Liver (tissue), 9 donors: Measurements from ENCODE around the gene BET1. TPM values are rescaled to one million over a fixed set of nuclear protein-coding genes. Genes with fewer than 3 reads are reported as not detected.

Source experiments
- DNase-seq: peaks from one replicate; pipeline ENCODE4 v3.0.0-alpha.2; 2017; ENCODE audit warnings: low spot score
- H3K27ac ChIP-seq, 2 donors: one replicate each; pipeline ENCODE4 v1.7.0; 2013; ENCODE audit warnings: inconsistent platforms in 2 of 2, low read length in 2 of 2, control low read depth in 1 of 2, low read depth in 1 of 2, mild to moderate bottlenecking in 1 of 2
- H3K27me3 ChIP-seq, 4 donors: one replicate each; pipeline versions ENCODE4 v1.6.1 to v1.7.0; 2013; ENCODE audit warnings: low read length in 3 of 4, inconsistent platforms in 1 of 4, mild to moderate bottlenecking in 1 of 4, moderate library complexity in 1 of 4; ENCODE audit not compliant: control insufficient read depth in 4 of 4, insufficient read depth in 4 of 4
- H3K36me3 ChIP-seq, 4 donors: one replicate each; pipeline versions ENCODE4 v1.6.1 to v1.7.0; 2013; ENCODE audit warnings: low read length in 3 of 4, mild to moderate bottlenecking in 3 of 4, low read depth in 1 of 4, moderate library complexity in 1 of 4; ENCODE audit not compliant: control insufficient read depth in 4 of 4, insufficient read depth in 3 of 4
- H3K4me1 ChIP-seq, 4 donors: one replicate each; pipeline versions ENCODE4 v1.6.1 to v1.7.0; 2013; ENCODE audit warnings: low read length in 3 of 4, mild to moderate bottlenecking in 3 of 4, moderate library complexity in 1 of 4; ENCODE audit not compliant: control insufficient read depth in 4 of 4, insufficient read depth in 4 of 4
- H3K4me3 ChIP-seq, 3 donors: one replicate each; pipeline versions ENCODE4 v1.6.1 to v1.7.0; 2013; ENCODE audit warnings: low read length in 3 of 3, control low read depth in 1 of 3, low read depth in 1 of 3, mild to moderate bottlenecking in 1 of 3
- H3K9ac ChIP-seq, 2 donors: one replicate each; pipeline ENCODE4 v1.7.0; 2013; ENCODE audit warnings: low read length in 2 of 2, mild to moderate bottlenecking in 2 of 2, moderate library complexity in 2 of 2, control low read depth in 1 of 2, low read depth in 1 of 2
- H3K9me3 ChIP-seq, 4 donors: one replicate each; pipeline versions ENCODE4 v1.6.1 to v1.7.0; 2013; ENCODE audit warnings: low read length in 3 of 4; ENCODE audit not compliant: control insufficient read depth in 4 of 4
- EGR1 ChIP-seq, 2 donors: IDR thresholded peaks; 2 replicates each; pipeline ENCODE4 v1.6.1; 2016 to 2018; ENCODE audit warnings: antibody characterized with exemption in 2 of 2, low read depth in 2 of 2
- FOXA1 ChIP-seq: IDR thresholded peaks from 2 replicates; pipeline ENCODE4 v1.6.1; 2016; ENCODE audit warnings: antibody characterized with exemption
- FOXA2 ChIP-seq: IDR thresholded peaks from 2 replicates; pipeline ENCODE4 v1.6.1; 2016; ENCODE audit warnings: antibody characterized with exemption
- GABPA ChIP-seq, 2 donors: IDR thresholded peaks in 1 of 2; conservative IDR thresholded peaks in 1 of 2; 2 replicates each; pipeline ENCODE4 v1.6.1; 2016; ENCODE audit warnings: antibody characterized with exemption in 2 of 2, mild to moderate bottlenecking in 1 of 2, moderate library complexity in 1 of 2
- HNF4A ChIP-seq, 2 donors: conservative IDR thresholded peaks; 2 replicates each; pipeline ENCODE4 v1.6.1; 2016; ENCODE audit warnings: antibody characterized with exemption in 2 of 2, mild to moderate bottlenecking in 2 of 2
- HNF4G ChIP-seq: IDR thresholded peaks from 2 replicates; pipeline ENCODE4 v1.6.1; 2016; ENCODE audit warnings: antibody characterized with exemption
- JUND ChIP-seq, 2 donors: IDR thresholded peaks; 2 replicates each; pipeline ENCODE4 v1.6.1; 2016; ENCODE audit warnings: antibody characterized with exemption in 2 of 2
- NR2F2 ChIP-seq: IDR thresholded peaks from 2 replicates; pipeline ENCODE4 v1.6.1; 2016; ENCODE audit warnings: antibody characterized with exemption
- RAD21 ChIP-seq, 2 donors: IDR thresholded peaks; 2 replicates each; pipeline ENCODE4 v1.6.1; 2016; ENCODE audit warnings: antibody characterized with exemption in 2 of 2, mild to moderate bottlenecking in 2 of 2
- RXRA ChIP-seq, 2 donors: IDR thresholded peaks; 2 replicates each; pipeline ENCODE4 v1.6.1; 2017 to 2018; ENCODE audit warnings: antibody characterized with exemption in 2 of 2, mild to moderate bottlenecking in 1 of 2
- SP1 ChIP-seq: IDR thresholded peaks from 2 replicates; pipeline ENCODE4 v1.6.1; 2018; ENCODE audit warnings: antibody characterized with exemption, mild to moderate bottlenecking
- TAF1 ChIP-seq: conservative IDR thresholded peaks from 2 replicates; pipeline ENCODE4 v1.6.1; 2016; ENCODE audit warnings: antibody characterized with exemption, mild to moderate bottlenecking
- YY1 ChIP-seq: IDR thresholded peaks from 2 replicates; pipeline ENCODE4 v1.6.1; 2016; ENCODE audit warnings: antibody characterized with exemption, mild to moderate bottlenecking
- WGBS: extraction: QIAGEN DNeasy Blood & Tissue Kit; methylation state at CpG from one replicate; pipeline ENCODE4 v1.1.7; 2013; 5-methylcytosine and 5-hydroxymethylcytosine counted together
- polyA plus RNA-seq, 2 donors: library from polyadenylated mRNA; stranded (reverse) in 1 of 2; unstranded in 1 of 2; fragments of 200-250 nt in 1 of 2; fragments of >200 nt in 1 of 2; fragmentation: Nextera tagmentation in 1 of 2; extraction: Ambion mirVana in 1 of 2; gene quantifications; one replicate each; pipeline versions ENCODE4 v1.2.1 to v1.2.3, GENCODE V29; 2013 to 2015
- total RNA-seq, 2 donors: library from RNA; depleted of rRNA; stranded (reverse); fragments of >200 nt; gene quantifications; one replicate each; pipeline ENCODE4 v1.2.3, GENCODE V29; 2014
- TF ChIP-seq, protein P1 (sequence below): IDR thresholded peaks from 2 replicates; pipeline ENCODE4 v1.6.1; 2016; ENCODE audit warnings: antibody characterized with exemption
- TF ChIP-seq, protein P2 (sequence below): IDR thresholded peaks from 2 replicates; pipeline ENCODE4 v1.6.1; 2016; ENCODE audit warnings: antibody characterized with exemption, mild to moderate bottlenecking
- TF ChIP-seq, protein P3 (sequence below): fragments of 150-350 bp; IDR thresholded peaks from 2 replicates; pipeline ENCODE4 v1.5.1; 2017; ENCODE audit warnings: improper control_type of control experiment, low read depth, low read length; ENCODE audit not compliant: missing input control
- TF ChIP-seq, protein P4 (sequence below): IDR thresholded peaks from 2 replicates; pipeline ENCODE4 v1.6.1; 2016; ENCODE audit warnings: antibody characterized with exemption
- TF ChIP-seq, protein P5 (sequence below): IDR thresholded peaks from 2 replicates; pipeline ENCODE4 v1.6.1; 2016; ENCODE audit warnings: antibody characterized with exemption
- donor health status: healthy.
- donor health status: healthy.
- donor health status: healthy.
- donor health status: healthy.
- donor health status: healthy.

BET1 gene
- total and polyA plus RNA-seq, 4 donors = 12.7 to 23.9 (median 16.2) TPM

DNA sequence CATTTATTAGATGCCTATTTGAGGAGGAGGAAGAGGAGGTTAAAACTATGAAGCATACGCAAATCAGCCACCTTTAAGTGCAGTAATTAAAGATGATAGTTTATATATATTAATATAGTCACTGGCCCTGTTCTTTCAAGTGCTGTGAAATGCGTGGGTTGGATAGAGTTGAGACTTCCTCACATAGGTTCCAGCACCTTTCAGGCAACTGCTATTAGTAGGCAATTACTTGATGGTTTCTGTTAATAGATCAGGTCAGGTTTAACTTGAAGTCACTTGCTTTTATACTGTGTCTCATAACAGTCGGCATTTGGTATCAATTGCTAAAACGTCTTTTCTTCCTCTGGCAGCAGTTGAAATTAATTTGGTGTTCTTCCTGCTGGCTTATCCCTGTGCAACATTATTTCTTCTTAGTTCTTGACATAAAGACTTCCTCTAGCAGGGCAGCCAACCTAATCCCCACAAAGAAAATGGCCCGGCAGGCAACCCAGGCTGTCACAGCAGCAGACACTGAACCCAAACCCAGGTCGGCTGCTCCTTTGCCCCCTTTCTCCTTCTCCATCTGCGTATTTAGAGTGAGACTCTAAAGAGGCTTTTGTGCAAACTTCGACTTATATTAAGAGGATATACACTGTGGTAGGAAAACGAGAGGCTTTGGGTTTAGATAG lies 35.3 kb upstream of the BET1 start:
- Histone ChIP-seq H3K4me1 (no peaks in the 10 kb centered on the region), H3K27ac (no peak overlapping the region), H3K27me3 (peaks cover 0 to 2% (median under 1%) of the 10 kb centered on the region in 4 donors), H3K36me3 (no peaks in the 10 kb centered on the region), H3K4me3 (no peak overlapping the region), H3K9me3 (no peaks in the 10 kb centered on the region), H3K9ac (no peak overlapping the region)
- no peak for DNase-seq
- TF ChIP-seq HNF4G (no peak), EGR1 (IDR thresholded peaks at IDR 0.05; ENCODE audit: low read depth in 2 of 2) (no peak), TAF1 (no peak), RAD21 (IDR thresholded peaks at IDR 0.05) (no peak), FOXA1 (no peak), YY1 (no peak), NR2F2 (no peak), SP1 (no peak), JUND (IDR thresholded peaks at IDR 0.05) (no peak), GABPA (IDR thresholded peaks at IDR 0.05 in 1 of 2, conservative IDR thresholded peaks at IDR 0.05 in 1 of 2) (no peak), HNF4A (conservative IDR thresholded peaks at IDR 0.05) (no peak), FOXA2 (no peak)
- TF ChIP-seq, protein P1, sequence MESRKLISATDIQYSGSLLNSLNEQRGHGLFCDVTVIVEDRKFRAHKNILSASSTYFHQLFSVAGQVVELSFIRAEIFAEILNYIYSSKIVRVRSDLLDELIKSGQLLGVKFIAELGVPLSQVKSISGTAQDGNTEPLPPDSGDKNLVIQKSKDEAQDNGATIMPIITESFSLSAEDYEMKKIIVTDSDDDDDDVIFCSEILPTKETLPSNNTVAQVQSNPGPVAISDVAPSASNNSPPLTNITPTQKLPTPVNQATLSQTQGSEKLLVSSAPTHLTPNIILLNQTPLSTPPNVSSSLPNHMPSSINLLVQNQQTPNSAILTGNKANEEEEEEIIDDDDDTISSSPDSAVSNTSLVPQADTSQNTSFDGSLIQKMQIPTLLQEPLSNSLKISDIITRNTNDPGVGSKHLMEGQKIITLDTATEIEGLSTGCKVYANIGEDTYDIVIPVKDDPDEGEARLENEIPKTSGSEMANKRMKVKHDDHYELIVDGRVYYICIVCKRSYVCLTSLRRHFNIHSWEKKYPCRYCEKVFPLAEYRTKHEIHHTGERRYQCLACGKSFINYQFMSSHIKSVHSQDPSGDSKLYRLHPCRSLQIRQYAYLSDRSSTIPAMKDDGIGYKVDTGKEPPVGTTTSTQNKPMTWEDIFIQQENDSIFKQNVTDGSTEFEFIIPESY = no peak
- TF ChIP-seq, protein P2, sequence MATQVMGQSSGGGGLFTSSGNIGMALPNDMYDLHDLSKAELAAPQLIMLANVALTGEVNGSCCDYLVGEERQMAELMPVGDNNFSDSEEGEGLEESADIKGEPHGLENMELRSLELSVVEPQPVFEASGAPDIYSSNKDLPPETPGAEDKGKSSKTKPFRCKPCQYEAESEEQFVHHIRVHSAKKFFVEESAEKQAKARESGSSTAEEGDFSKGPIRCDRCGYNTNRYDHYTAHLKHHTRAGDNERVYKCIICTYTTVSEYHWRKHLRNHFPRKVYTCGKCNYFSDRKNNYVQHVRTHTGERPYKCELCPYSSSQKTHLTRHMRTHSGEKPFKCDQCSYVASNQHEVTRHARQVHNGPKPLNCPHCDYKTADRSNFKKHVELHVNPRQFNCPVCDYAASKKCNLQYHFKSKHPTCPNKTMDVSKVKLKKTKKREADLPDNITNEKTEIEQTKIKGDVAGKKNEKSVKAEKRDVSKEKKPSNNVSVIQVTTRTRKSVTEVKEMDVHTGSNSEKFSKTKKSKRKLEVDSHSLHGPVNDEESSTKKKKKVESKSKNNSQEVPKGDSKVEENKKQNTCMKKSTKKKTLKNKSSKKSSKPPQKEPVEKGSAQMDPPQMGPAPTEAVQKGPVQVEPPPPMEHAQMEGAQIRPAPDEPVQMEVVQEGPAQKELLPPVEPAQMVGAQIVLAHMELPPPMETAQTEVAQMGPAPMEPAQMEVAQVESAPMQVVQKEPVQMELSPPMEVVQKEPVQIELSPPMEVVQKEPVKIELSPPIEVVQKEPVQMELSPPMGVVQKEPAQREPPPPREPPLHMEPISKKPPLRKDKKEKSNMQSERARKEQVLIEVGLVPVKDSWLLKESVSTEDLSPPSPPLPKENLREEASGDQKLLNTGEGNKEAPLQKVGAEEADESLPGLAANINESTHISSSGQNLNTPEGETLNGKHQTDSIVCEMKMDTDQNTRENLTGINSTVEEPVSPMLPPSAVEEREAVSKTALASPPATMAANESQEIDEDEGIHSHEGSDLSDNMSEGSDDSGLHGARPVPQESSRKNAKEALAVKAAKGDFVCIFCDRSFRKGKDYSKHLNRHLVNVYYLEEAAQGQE = no peak
- TF ChIP-seq, protein P3, sequence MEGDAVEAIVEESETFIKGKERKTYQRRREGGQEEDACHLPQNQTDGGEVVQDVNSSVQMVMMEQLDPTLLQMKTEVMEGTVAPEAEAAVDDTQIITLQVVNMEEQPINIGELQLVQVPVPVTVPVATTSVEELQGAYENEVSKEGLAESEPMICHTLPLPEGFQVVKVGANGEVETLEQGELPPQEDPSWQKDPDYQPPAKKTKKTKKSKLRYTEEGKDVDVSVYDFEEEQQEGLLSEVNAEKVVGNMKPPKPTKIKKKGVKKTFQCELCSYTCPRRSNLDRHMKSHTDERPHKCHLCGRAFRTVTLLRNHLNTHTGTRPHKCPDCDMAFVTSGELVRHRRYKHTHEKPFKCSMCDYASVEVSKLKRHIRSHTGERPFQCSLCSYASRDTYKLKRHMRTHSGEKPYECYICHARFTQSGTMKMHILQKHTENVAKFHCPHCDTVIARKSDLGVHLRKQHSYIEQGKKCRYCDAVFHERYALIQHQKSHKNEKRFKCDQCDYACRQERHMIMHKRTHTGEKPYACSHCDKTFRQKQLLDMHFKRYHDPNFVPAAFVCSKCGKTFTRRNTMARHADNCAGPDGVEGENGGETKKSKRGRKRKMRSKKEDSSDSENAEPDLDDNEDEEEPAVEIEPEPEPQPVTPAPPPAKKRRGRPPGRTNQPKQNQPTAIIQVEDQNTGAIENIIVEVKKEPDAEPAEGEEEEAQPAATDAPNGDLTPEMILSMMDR = no peak
- TF ChIP-seq, protein P4, sequence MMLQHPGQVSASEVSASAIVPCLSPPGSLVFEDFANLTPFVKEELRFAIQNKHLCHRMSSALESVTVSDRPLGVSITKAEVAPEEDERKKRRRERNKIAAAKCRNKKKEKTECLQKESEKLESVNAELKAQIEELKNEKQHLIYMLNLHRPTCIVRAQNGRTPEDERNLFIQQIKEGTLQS = no peak
- 57% methylated on average over 9 of the region's 9 CpGs for whole genome bisulfite sequencing

DNA sequence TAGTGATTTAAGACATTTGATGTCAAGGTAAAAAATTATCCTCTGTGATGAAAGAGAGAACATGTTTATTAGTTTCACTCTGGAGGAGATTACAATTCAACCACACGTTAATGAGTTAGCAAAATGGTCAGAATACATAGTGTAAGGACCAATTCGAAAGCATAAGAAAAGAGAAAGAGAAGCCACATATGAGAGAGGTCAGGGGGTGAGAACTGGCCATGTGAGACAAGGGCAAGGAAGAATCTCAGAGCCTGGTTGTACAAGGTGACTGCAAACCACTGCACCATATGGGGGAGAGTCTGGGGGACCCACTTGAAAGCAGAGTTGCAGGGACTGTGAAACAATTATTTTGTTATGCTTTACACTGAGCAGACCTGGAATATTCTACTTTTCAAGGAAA lies 27.7 kb upstream of the BET1 start:
- no peaks in the 10 kb centered on the region for H3K4me1 ChIP-seq
- H3K27me3 ChIP-seq = no peaks in the 10 kb centered on the region
- DNase-seq = no peak
- no peak overlapping the region for H3K27ac ChIP-seq
- no peak overlapping the region for H3K4me3 ChIP-seq
- 64% methylated on average over 2 of the region's 2 CpGs for WGBS
- no peaks in the 10 kb centered on the region for H3K36me3 ChIP-seq
- no peak overlapping the region for H3K9ac ChIP-seq
- H3K9me3 ChIP-seq = no peaks in the 10 kb centered on the region
- TF ChIP-seq, protein P2 = no peak
- no peak for TF ChIP-seq RAD21 (IDR thresholded peaks at IDR 0.05)
- TF ChIP-seq, protein P3 = no peak
- TF ChIP-seq RXRA (IDR thresholded peaks at IDR 0.05) = no peak
- TF ChIP-seq EGR1 (IDR thresholded peaks at IDR 0.05; ENCODE audit: low read depth in 2 of 2) = no peak
- TF ChIP-seq, protein P5, sequence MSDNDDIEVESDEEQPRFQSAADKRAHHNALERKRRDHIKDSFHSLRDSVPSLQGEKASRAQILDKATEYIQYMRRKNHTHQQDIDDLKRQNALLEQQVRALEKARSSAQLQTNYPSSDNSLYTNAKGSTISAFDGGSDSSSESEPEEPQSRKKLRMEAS = no peak
- no peak for TF ChIP-seq JUND (IDR thresholded peaks at IDR 0.05)
- no peak for TF ChIP-seq GABPA (IDR thresholded peaks at IDR 0.05 in 1 of 2, conservative IDR thresholded peaks at IDR 0.05 in 1 of 2)
